Left ventricle myocardium inferior (tissue), 1 donor: ENCODE measurements around the gene SORL1-AS1. TPM values are rescaled to one million over a fixed set of nuclear protein-coding genes. Genes with fewer than 3 reads are reported as not detected.

Source experiments
- DNase-seq: peaks from one replicate; pipeline ENCODE4 v3.0.0-alpha.2; 2020
- H3K27ac ChIP-seq: fragments of 200-600 bp; replicated peaks from 2 replicates; pipeline ENCODE4 v1.8.0; 2021
- H3K27me3 ChIP-seq: fragments of 200-600 bp; 2 replicates; pipeline ENCODE4 v1.8.0; 2021; ENCODE audit warnings: low read depth
- H3K36me3 ChIP-seq: fragments of 200-600 bp; 2 replicates; pipeline ENCODE4 v1.8.0; 2021
- H3K4me1 ChIP-seq: fragments of 200-600 bp; 2 replicates; pipeline ENCODE4 v1.8.0; 2021
- H3K4me3 ChIP-seq: fragments of 200-600 bp; 2 replicates; pipeline ENCODE4 v1.8.0; 2021; ENCODE audit warnings: mild to moderate bottlenecking, moderate library complexity
- H3K9me3 ChIP-seq: fragments of 200-600 bp; replicated peaks from 2 replicates; pipeline ENCODE4 v1.8.0; 2021
- intact Hi-C: fragments of 100-400 bp; cut with micrococcal nuclease; formaldehyde crosslinking; loops from one replicate; pipeline ENCODE4 v1.11.0; 2022
- total RNA-seq: library from RNA; stranded (reverse); fragmentation: NEBNext Ultra II Directional; extraction: Animal tissue kit (Norgen Biotek cat#: 25700); gene quantifications from one replicate; pipeline ENCODE4 v1.2.1, GENCODE V29; 2021
- TF ChIP-seq, protein P1 (sequence below): fragments of 200-600 bp; IDR thresholded peaks from 2 replicates; pipeline ENCODE4 v1.8.0; 2021; ENCODE audit warnings: antibody characterized with exemption, mild to moderate bottlenecking, borderline replicate concordance
- donor health status: DM: no; HTN: yes; CAD: no; lungs with severe emphysema.

Gene SORL1-AS1

GRCh38 chr11:121394785-121395184, 58.0 kb downstream of the SORL1-AS1 start:
- intact Hi-C loops = no loop called here
- DNase-seq = no peak
- H3K4me3 ChIP-seq = no peak overlapping the region

DNA sequence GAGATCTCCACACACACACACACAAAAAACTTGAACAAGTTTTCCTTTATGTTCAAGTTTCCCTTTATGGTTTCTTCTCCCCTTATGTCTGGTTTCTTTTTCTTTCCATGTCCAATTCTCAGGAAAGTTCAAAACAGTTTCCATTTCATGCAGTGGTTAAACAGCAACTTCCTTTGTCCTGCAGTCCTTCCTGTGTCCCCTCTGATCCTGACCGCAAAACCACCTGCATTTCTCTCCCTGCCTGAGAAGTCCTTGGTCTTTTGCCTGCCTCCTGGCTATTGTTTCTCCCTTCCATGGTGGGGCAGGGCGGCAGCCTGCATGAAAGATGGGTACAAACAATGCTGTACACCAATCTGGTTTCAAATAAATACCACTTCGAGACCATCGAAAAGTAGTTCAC, 58.9 kb downstream of the SORL1-AS1 start:
- DNase-seq = no peak
- TF ChIP-seq, protein P1, sequence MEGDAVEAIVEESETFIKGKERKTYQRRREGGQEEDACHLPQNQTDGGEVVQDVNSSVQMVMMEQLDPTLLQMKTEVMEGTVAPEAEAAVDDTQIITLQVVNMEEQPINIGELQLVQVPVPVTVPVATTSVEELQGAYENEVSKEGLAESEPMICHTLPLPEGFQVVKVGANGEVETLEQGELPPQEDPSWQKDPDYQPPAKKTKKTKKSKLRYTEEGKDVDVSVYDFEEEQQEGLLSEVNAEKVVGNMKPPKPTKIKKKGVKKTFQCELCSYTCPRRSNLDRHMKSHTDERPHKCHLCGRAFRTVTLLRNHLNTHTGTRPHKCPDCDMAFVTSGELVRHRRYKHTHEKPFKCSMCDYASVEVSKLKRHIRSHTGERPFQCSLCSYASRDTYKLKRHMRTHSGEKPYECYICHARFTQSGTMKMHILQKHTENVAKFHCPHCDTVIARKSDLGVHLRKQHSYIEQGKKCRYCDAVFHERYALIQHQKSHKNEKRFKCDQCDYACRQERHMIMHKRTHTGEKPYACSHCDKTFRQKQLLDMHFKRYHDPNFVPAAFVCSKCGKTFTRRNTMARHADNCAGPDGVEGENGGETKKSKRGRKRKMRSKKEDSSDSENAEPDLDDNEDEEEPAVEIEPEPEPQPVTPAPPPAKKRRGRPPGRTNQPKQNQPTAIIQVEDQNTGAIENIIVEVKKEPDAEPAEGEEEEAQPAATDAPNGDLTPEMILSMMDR = no peak
- intact Hi-C loops = no loop called here
- H3K9me3 ChIP-seq = no peaks in the 10 kb centered on the region
- H3K36me3 ChIP-seq = no peaks in the 10 kb centered on the region
- no peak overlapping the region for H3K4me3 ChIP-seq
- H3K27me3 ChIP-seq = no peaks in the 10 kb centered on the region
- H3K4me1 ChIP-seq = peaks cover 12% of the 10 kb centered on the region
- no peak overlapping the region for H3K27ac ChIP-seq

More at GRCh38 chr11:121394785-121395184, 58.0 kb downstream of the SORL1-AS1 start:
- H3K4me1 ChIP-seq = peaks cover 7% of the 10 kb centered on the region
- no peaks in the 10 kb centered on the region for H3K9me3 ChIP-seq
- H3K27ac ChIP-seq = no peak overlapping the region
- no peaks in the 10 kb centered on the region for H3K36me3 ChIP-seq
- no peaks in the 10 kb centered on the region for H3K27me3 ChIP-seq
- TF ChIP-seq, protein P1 = no peak

- Histone ChIP-seq H3K36me3 (no peaks in the 10 kb centered on the region), H3K27me3 (no peaks in the 10 kb centered on the region), H3K4me1 (peaks cover 28% of the 10 kb centered on the region), H3K4me3 (no peak overlapping the region), H3K27ac (no peak overlapping the region), H3K9me3 (peaks cover 6% of the 10 kb centered on the region)
- intact Hi-C loops = no loop called here
- TF ChIP-seq, protein P1 = no peak
- no peak for DNase-seq
These were observed 60.9 kb downstream of the SORL1-AS1 start for GRCh38 chr11:121391914-121392313.

DNA sequence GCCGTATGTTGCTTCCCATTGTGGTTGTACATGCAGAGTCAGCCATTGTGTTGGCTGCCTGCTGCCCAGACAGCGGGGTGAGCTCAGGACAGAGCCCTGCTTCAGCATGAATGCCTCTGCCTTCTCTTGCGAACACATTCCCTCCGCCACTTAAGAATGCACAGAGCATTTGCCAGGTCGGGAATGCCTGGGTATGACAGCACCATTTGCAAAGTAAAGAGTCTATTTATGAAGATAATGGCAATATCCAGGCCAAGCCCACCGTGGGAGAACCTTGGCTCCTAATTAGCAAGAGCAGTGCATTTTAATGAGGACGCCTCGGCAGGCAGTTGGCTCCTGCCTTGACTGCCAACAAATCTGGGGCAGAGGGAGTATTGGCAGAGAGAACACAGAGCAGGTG, 63.1 kb downstream of the SORL1-AS1 start:
- no peaks in the 10 kb centered on the region for H3K27me3 ChIP-seq
- no peaks in the 10 kb centered on the region for H3K36me3 ChIP-seq
- H3K27ac ChIP-seq = peak overlapping the region; percentile 79
- peak; percentile 67 for DNase-seq
- peak overlapping the region; percentile 22 for H3K4me3 ChIP-seq
- peaks cover 12% of the 10 kb centered on the region for H3K9me3 ChIP-seq
- TF ChIP-seq, protein P1 = no peak
- peaks cover 28% of the 10 kb centered on the region for H3K4me1 ChIP-seq
- intact Hi-C loops = no loop called here

Other genes with a start within 250 kb of the SORL1-AS1 start
- 18.7 TPM for gene SC5D, start 160.2 kb downstream of the SORL1-AS1 start, total RNA-seq
- 7.1 TPM for gene SORL1, start 653 bp downstream of the SORL1-AS1 start, total RNA-seq